Ishikawa (cell line): ENCODE measurements around the gene ASPA.

ENCODE experiments used
- CEBPB ChIP-seq: IDR thresholded peaks from 2 replicates; pipeline ENCODE4 v1.6.1; 2012
- CREB1 ChIP-seq: IDR thresholded peaks from 2 replicates; pipeline ENCODE4 v1.6.1; 2012; ENCODE audit warnings: low read depth
- EGR1 ChIP-seq: IDR thresholded peaks from 2 replicates; pipeline ENCODE4 v1.6.1; 2012
- EP300 ChIP-seq: IDR thresholded peaks from 2 replicates; pipeline ENCODE4 v1.6.1; 2012; ENCODE audit warnings: borderline replicate concordance
- FOXM1 ChIP-seq: IDR thresholded peaks from 2 replicates; pipeline ENCODE4 v1.6.1; 2012; ENCODE audit warnings: low read depth, borderline replicate concordance
- MAX ChIP-seq: IDR thresholded peaks from 2 replicates; pipeline ENCODE4 v1.6.1; 2012
- NFIC ChIP-seq: IDR thresholded peaks from 2 replicates; pipeline ENCODE4 v1.6.1; 2012
- RAD21 ChIP-seq: IDR thresholded peaks from 2 replicates; pipeline ENCODE4 v1.6.1; 2012; ENCODE audit warnings: low read depth
- REST ChIP-seq: IDR thresholded peaks from 2 replicates; pipeline ENCODE4 v1.6.1; 2012; ENCODE audit warnings: low read depth, mild to moderate bottlenecking
- TAF1 ChIP-seq: IDR thresholded peaks from 2 replicates; pipeline ENCODE4 v1.6.1; 2012; ENCODE audit warnings: low read depth, mild to moderate bottlenecking
- TCF12 ChIP-seq: IDR thresholded peaks from 2 replicates; pipeline ENCODE4 v1.6.1; 2012; ENCODE audit warnings: low read depth
- TEAD4 ChIP-seq: IDR thresholded peaks from 2 replicates; pipeline ENCODE4 v1.6.1; 2012
- USF1 ChIP-seq: IDR thresholded peaks from 2 replicates; pipeline ENCODE4 v1.6.1; 2012
- YY1 ChIP-seq: IDR thresholded peaks from 2 replicates; pipeline ENCODE4 v1.6.1; 2012; ENCODE audit warnings: low read depth
- ZBTB7A ChIP-seq: IDR thresholded peaks from 2 replicates; pipeline ENCODE4 v1.6.1; 2012; ENCODE audit warnings: low read depth

Gene ASPA

GRCh38 chr17:3479988-3480387, 4.2 kb downstream of the ASPA start:
- TF ChIP-seq CREB1 (no peak), EP300 (no peak), ZBTB7A (no peak), MAX (no peak), RAD21 (no peak), REST (no peak), FOXM1 (no peak), USF1 (no peak), NFIC (no peak), TCF12 (no peak), TAF1 (no peak), YY1 (no peak), EGR1 (no peak), CEBPB (no peak), TEAD4 (no peak)

GRCh38 chr17:3482852-3483251, 7.1 kb downstream of the ASPA start:
- no peak for TF ChIP-seq RAD21
- TF ChIP-seq MAX = no peak
- TF ChIP-seq EGR1 = no peak
- TF ChIP-seq ZBTB7A = no peak
- no peak for TF ChIP-seq EP300
- TF ChIP-seq YY1 = no peak
- no peak for TF ChIP-seq CEBPB
- no peak for TF ChIP-seq REST
- TF ChIP-seq TEAD4 = no peak
- no peak for TF ChIP-seq TAF1
- no peak for TF ChIP-seq TCF12
- no peak for TF ChIP-seq NFIC
- TF ChIP-seq FOXM1 = no peak
- TF ChIP-seq CREB1 = no peak
- no peak for TF ChIP-seq USF1

GRCh38 chr17:3485481-3486068, 9.8 kb downstream of the ASPA start:
- TF ChIP-seq CEBPB (no peak), EP300 (no peak), MAX (no peak), TAF1 (no peak), EGR1 (no peak), ZBTB7A (no peak), REST (no peak), YY1 (no peak), CREB1 (no peak), NFIC (no peak), TCF12 (no peak), FOXM1 (no peak), USF1 (no peak), RAD21 (no peak), TEAD4 (no peak)

GRCh38 chr17:3497101-3497500, 21.3 kb downstream of the ASPA start:
- no peak for TF ChIP-seq NFIC
- no peak for TF ChIP-seq RAD21
- no peak for TF ChIP-seq REST
- no peak for TF ChIP-seq FOXM1
- no peak for TF ChIP-seq CREB1
- no peak for TF ChIP-seq EGR1
- no peak for TF ChIP-seq YY1
- TF ChIP-seq EP300 = no peak
- TF ChIP-seq ZBTB7A = no peak
- no peak for TF ChIP-seq TAF1
- no peak for TF ChIP-seq MAX
- TF ChIP-seq TEAD4 = no peak
- TF ChIP-seq USF1 = no peak
- TF ChIP-seq CEBPB = no peak
- TF ChIP-seq TCF12 = no peak
